Endothelial cell (in vitro differentiated cells): Measurements from ENCODE around the gene PIGM. TPM values are rescaled to one million over a fixed set of nuclear protein-coding genes. Genes with fewer than 3 reads are reported as not detected.

ENCODE experiments used
- DNase-seq: peaks from one replicate; pipeline ENCODE4 v3.0.0; 2021; ENCODE audit warnings: low spot score
- H3K27ac Mint-ChIP-seq: one replicate; pipeline ENCODE4 v1.8.0; 2021; ENCODE audit warnings: mixed read lengths, inconsistent platforms; ENCODE audit not compliant: unreplicated experiment
- H3K27me3 Mint-ChIP-seq: one replicate; pipeline ENCODE4 v1.8.0; 2021; ENCODE audit warnings: mild to moderate bottlenecking, moderate library complexity, mixed read lengths, inconsistent platforms; ENCODE audit not compliant: unreplicated experiment
- H3K36me3 Mint-ChIP-seq: one replicate; pipeline ENCODE4 v1.8.0; 2021; ENCODE audit warnings: mild to moderate bottlenecking, low read depth, mixed read lengths, inconsistent platforms; ENCODE audit not compliant: unreplicated experiment
- H3K4me1 Mint-ChIP-seq: one replicate; pipeline ENCODE4 v1.8.0; 2021; ENCODE audit warnings: mild to moderate bottlenecking, mixed read lengths, inconsistent platforms; ENCODE audit not compliant: unreplicated experiment
- H3K4me3 Mint-ChIP-seq: one replicate; pipeline ENCODE4 v1.8.0; 2021; ENCODE audit warnings: mild to moderate bottlenecking, mixed read lengths, inconsistent platforms; ENCODE audit not compliant: unreplicated experiment
- H3K9me3 Mint-ChIP-seq: one replicate; pipeline ENCODE4 v1.8.0; 2021; ENCODE audit warnings: mixed read lengths, inconsistent platforms; ENCODE audit not compliant: unreplicated experiment
- long read RNA-seq: library from polyadenylated mRNA; unstranded; transcript quantifications from one replicate; pipeline ENCODE4 v2.0.0, GENCODE V29; 2020; ENCODE audit not compliant: unreplicated experiment
- total RNA-seq: library from RNA; stranded (reverse); fragmentation: NEBNext Ultra II Directional; extraction: Animal tissue kit (Norgen Biotek cat#: 25700); gene quantifications from one replicate; pipeline ENCODE4 v1.2.1, GENCODE V29; 2021; ENCODE audit not compliant: unreplicated experiment
- TF ChIP-seq, protein P1 (sequence below): fragments of 200-600 bp; sonication (generic); IDR thresholded peaks from one replicate; pipeline ENCODE4 v1.5.0; 2021; ENCODE audit warnings: antibody characterized with exemption; ENCODE audit not compliant: unreplicated experiment

Gene PIGM
- total RNA-seq = 6.0 TPM
- long read RNA-seq, full-length matches to known transcripts = 11 of 11 reads
- long read RNA-seq, partial matches to known transcripts = 0 of 11 reads
- long read RNA-seq, other reads (novel, unspliced or antisense) = 0 of 11 reads

DNA sequence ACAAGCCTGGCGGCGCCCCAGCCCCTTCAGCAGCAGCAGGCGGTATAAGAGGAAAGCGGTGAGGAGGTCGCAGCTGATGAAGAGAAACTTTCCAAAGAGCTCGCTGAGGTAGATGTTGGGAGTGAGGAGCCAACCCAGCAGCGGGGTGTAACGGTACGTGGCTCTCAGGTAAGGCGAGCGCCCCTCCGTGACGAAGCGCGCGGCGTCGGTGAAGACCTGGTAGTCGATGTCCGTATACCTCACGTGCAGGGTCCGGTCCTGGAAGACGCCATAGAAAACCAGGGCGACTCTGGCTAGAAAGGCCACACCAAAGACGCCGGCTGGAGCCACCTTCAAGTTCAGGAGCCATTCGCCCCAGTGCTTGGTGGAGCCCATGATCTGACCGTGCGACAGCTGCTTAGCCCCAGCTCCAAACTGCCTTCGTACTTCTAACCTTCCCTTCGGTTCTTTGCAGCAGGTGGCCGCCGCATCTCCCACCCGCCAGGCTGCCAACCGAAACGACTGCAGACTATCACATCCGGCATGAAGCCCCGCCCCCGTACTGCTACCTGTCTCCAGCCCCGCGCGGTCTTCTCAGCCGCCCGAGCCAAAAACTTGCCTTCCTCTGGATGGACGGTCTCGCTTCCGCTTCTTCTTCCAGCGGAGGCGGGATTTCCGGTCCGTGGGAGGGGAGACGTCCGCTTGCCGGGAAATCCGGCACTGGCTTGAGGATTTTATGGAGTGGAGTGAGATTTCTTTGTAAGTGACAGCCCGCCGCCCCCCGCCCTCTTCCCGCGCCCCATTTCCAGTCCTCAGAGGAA is at the start of gene PIGM:
TSS of gene PIGM (minus strand) at position 626 of the 800 bp plus-strand sequence. CDS start at position 375, 251 bp downstream.
- no peaks in the 10 kb centered on the region for H3K9me3 Mint-ChIP-seq
- peak within 1 kb of the TSS; percentile 93 for H3K27ac Mint-ChIP-seq
- TF ChIP-seq, protein P1, sequence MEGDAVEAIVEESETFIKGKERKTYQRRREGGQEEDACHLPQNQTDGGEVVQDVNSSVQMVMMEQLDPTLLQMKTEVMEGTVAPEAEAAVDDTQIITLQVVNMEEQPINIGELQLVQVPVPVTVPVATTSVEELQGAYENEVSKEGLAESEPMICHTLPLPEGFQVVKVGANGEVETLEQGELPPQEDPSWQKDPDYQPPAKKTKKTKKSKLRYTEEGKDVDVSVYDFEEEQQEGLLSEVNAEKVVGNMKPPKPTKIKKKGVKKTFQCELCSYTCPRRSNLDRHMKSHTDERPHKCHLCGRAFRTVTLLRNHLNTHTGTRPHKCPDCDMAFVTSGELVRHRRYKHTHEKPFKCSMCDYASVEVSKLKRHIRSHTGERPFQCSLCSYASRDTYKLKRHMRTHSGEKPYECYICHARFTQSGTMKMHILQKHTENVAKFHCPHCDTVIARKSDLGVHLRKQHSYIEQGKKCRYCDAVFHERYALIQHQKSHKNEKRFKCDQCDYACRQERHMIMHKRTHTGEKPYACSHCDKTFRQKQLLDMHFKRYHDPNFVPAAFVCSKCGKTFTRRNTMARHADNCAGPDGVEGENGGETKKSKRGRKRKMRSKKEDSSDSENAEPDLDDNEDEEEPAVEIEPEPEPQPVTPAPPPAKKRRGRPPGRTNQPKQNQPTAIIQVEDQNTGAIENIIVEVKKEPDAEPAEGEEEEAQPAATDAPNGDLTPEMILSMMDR = no peak
- H3K4me3 Mint-ChIP-seq = peak within 1 kb of the TSS; percentile 99
- DNase-seq = peak; percentile 86
- H3K36me3 Mint-ChIP-seq = peaks cover 3% of the 10 kb centered on the region
- H3K27me3 Mint-ChIP-seq = peaks cover 10% of the 10 kb centered on the region
- H3K4me1 Mint-ChIP-seq = peaks cover 24% of the 10 kb centered on the region

DNA sequence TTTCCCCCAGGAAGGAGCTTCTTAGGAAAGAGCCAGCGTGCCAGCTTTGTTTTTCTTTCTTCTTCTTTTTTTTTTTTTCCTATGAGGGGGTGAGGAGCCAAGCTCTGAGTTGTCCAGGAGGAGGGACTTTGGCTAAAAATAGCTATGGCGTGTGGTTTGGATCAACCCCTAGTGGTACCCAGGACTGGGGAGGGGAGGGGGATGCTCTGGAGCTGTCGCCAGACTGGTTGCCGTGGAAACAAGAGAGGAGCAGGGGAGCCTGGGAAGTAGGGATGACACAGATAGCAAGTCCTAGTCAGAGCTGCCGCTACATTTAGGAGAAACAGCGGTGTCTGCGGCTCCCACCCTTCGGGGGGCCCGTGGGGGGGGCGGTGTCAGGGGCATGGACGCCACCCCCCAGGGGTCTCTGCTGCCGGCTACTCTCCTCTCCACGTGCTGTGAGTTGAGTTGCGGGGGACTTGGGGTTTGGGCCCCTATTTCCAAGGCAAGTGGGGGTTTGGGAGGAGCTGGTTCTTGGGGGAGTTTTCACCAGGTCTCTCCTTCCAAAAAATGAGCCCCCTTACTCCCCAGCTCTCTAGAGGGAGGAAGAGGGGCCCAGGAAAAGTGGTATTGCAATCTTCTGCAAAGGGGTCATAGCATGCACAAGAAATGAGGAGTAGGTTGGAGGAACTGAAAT is 49.6 kb upstream of the PIGM start, which contains the start of gene KCNJ9:
TSS of gene KCNJ9 (plus strand) at position 278 of the 676 bp plus-strand sequence. CDS start 2,493 bp downstream, outside the sequence.
- no peaks in the 10 kb centered on the region for H3K9me3 Mint-ChIP-seq
- peak within 1 kb of the TSS; percentile 66 for H3K27ac Mint-ChIP-seq
- DNase-seq = no peak
- peaks cover 16% of the 10 kb centered on the region for H3K4me1 Mint-ChIP-seq
- TF ChIP-seq, protein P1 = no peak
- H3K36me3 Mint-ChIP-seq = no peaks in the 10 kb centered on the region
- peak within 1 kb of the TSS; percentile 11 for H3K4me3 Mint-ChIP-seq
- peaks cover 24% of the 10 kb centered on the region for H3K27me3 Mint-ChIP-seq

DNA sequence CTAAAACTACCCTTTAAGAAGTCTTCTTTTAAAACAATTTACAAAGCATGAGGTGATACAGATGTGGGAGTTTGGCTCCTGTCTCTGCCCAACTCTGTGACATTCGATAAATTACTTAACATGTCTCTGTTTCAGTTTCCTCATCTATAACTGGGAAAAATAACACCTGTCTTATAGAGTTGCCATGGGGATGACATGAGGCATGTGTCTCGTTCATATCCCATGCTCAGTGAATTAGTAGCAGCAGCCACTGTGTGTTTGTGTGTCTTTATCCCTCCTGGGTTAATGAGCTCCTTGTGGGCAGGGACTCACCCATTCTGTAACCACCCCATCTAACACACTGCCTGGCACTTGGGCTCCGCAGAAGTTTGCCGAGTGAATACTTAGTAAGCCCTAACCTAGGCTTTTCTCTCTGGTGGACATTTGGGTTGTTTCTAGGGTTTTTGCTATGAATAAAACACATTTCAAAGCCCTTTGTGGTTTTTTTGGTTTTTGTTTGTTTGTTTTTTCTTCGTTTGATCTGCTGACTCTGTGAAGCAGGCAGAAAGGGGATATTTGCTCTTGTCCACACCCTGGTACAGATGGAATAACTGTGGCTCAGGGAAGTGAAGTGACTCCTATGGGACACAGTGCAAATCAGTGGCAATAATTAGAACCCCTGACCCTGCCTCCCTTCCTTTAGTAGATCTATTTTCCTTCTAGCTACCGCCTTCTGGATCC is 48.8 kb upstream of the PIGM start:
- DNase-seq = no peak
- H3K27ac Mint-ChIP-seq = no peak overlapping the region
- no peak overlapping the region for H3K4me3 Mint-ChIP-seq
- no peaks in the 10 kb centered on the region for H3K9me3 Mint-ChIP-seq
- TF ChIP-seq, protein P1 = no peak
- H3K36me3 Mint-ChIP-seq = no peaks in the 10 kb centered on the region
- H3K4me1 Mint-ChIP-seq = peaks cover 16% of the 10 kb centered on the region
- peaks cover 23% of the 10 kb centered on the region for H3K27me3 Mint-ChIP-seq

DNA sequence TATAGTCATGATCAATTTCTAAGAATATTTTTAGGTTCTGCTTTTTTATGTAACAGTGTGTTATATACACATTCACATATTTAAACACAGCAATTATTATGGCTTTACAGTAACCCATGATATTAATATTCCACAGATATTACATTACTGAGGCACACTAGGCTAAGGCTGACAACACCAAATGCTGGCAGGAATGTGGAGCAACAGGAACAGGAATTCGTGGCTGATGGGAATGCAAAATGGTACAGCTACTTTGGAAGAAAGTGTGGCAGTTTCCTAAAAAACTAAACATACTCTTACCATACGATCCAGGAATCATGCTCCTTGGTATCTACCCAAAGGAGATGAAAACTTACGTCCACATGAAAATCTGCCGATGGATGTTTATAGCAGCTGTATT is 47.7 kb upstream of the PIGM start:
- Mint-ChIP-seq H3K9me3 (no peaks in the 10 kb centered on the region), H3K27ac (no peak overlapping the region), H3K27me3 (peaks cover 18% of the 10 kb centered on the region), H3K4me1 (peaks cover 16% of the 10 kb centered on the region), H3K36me3 (no peaks in the 10 kb centered on the region), H3K4me3 (no peak overlapping the region)
- TF ChIP-seq, protein P1 = no peak
- DNase-seq = no peak
